HG02943 (cell line): ENCODE results near the gene ABHD17C.

Experiments used
- ATAC-seq: cut with Tn5 transposase; IDR thresholded peaks from one replicate; pipeline ENCODE4 v1.9.1; 2021; ENCODE audit warnings: mild to moderate bottlenecking, low read depth, moderate library complexity; ENCODE audit not compliant: unreplicated experiment

ABHD17C gene

GRCh38 chr15:80727196-80727595, 32.1 kb downstream of the ABHD17C start:
- no peak for ATAC-seq

DNA sequence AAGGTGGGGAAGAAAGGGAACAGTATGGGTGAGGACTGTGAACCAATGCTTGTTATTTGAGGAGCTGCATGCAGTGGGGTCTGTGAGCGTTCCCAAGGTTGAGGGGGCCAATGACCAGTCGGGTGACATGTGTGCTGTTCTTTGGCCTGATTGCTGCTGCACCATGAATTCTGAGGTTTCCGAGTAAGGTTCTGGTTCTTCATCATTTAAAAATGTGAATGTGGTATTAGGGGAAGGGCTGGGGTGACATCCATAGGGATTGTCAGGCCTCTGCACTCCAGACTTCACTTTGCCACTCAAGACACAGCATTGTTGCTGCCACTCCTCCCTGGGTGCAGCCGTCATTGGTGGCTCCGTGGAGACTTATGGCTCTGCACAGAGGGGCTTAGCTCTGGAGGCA, 32.5 kb downstream of the ABHD17C start:
- no peak for ATAC-seq

- no peak for ATAC-seq
Measured at GRCh38 chr15:80730387-80730786, 35.3 kb downstream of the ABHD17C start.

GRCh38 chr15:80730926-80731325, 35.8 kb downstream of the ABHD17C start:
- ATAC-seq: no peak

- no peak for ATAC-seq
Measured at GRCh38 chr15:80732167-80732566, 37.1 kb downstream of the ABHD17C start.

- ATAC-seq: no peak
Measured at GRCh38 chr15:80732818-80733217, 37.7 kb downstream of the ABHD17C start.

DNA sequence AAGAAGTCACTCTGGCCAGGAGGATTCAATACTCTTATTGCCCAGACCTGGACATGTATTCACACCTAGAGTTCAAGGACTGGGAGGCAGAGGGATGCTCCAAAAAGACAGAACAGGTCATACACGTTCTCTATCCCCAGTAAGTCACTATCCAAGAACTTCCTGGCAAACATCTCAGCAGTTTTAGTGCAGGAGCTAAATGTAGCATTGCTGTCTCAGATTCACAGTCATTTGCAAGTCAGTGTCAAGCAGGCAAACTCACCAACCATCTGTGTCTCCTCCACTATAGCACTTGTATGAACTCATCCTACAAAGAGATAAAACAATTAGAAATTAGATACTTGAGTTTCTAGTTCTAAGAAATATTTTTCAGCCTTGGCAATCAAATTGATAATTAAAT, 38.4 kb downstream of the ABHD17C start:
- no peak for ATAC-seq

GRCh38 chr15:80735344-80735743, 40.2 kb downstream of the ABHD17C start:
- no peak for ATAC-seq

- no peak for ATAC-seq
Measured at GRCh38 chr15:80736560-80736959, 41.5 kb downstream of the ABHD17C start.

DNA sequence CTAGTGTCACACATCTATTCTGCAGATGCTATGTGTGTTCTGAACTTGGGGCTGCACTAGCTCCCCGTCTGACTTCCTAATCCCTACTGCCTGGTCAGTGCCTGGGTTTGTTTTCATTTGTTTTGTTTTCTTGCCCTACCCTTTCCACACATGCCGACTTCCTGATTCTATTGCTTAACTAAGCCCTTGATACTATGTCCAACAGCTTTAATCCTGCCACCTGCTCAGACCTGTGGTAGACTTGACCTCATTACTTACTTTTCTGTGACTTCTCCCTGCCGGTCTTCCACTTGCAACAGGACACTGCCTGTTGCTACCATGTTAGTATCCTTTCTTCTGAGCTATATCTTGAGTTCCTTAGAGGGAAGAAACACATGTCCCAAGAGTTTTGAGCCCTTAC, 44.8 kb downstream of the ABHD17C start:
- no peak for ATAC-seq

- no peak for ATAC-seq
Measured at GRCh38 chr15:80742081-80742480, 47.0 kb downstream of the ABHD17C start.

- no peak for ATAC-seq
Measured at GRCh38 chr15:80743189-80743833, 48.2 kb downstream of the ABHD17C start.

DNA sequence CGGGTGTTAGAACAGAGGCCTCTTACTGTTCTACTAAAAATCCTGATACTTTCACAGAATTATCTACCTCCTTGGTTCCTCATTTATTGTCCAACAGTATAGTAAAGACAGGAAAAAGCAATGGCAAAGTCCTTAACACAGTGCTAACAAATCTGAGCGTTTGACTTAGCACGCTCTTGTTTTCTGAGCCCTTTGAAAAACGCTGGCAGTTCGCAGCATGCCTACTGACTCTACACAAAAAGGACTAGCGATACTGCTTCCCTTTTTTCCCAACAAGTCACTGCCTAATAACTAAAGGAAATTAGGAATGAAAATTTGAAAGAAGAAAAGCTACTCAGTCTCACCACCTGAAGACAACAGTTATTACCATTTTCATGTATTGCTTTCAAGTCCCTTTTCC, 49.3 kb downstream of the ABHD17C start:
- ATAC-seq: no peak

DNA sequence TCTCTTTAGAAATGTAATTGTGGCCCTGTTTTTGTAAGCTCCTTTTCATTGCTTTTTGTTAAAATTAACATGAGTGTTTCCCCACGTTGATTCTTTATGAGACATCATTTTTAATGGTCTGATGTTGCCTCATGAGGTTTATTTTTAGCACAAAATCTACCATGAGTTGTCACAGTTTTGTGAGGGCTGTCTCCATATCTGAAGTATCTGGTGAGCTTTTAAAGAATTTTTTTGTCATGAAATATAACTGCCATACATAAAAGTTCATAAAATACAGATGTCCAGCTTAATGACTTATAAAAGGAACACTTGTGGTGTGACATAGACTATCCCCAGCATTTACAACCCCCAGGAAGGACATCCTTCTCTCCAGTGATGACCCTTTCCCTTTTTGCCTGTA, 49.7 kb downstream of the ABHD17C start:
- no peak for ATAC-seq

DNA sequence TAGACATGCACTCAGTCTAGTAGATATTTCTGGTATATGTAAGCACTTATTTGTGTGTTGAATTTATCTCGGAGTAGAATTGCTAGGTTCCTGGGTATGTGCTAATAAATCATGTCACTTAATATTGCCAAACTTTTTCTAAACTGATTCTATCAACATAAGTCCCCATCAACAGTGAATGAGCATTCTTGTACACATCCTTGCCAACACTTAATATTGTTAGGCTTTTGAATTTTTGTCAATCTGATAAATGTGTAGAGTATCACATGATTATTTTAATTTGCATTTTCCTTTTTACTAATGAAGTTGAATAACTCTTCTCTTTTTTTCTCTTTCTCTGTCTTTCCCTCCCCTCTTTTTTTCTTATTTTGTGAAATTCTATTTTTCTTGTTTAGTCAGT, 50.8 kb downstream of the ABHD17C start:
- no peak for ATAC-seq

DNA sequence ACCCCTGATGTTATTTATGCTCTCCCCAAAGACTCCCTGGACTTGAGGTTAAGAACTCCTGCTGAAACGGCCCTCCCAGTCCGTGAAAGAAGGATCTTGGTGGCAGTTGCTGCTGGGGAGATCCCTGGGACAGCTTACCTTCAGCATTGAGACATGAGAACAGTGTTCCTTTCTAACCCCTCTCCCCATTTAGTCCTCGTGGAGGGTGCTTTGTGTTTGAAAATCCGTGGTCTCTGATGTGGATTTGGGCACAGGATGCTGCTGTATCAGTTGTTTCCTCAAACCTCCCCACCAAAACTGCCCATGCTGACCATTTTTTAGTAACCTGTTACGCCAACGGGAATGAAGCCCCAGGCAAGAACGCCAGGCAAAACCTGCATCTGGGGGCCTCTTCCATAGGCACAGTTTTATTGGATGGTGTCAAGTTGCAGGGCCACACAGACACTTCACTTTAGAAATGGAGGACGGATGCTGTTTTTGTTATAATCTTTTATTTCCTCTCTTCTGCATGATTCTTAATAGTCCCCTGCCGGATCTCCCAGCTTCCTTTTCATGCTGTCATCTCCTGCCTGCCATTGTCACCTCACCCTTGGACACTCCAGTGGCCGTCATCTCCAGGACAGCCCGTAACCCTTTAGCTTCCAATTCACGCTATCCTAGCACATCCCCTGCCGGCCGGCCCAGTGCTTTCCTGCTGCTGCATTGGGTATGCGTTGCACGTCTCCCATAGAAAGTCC, 52.4 kb downstream of the ABHD17C start:
- ATAC-seq: no peak

DNA sequence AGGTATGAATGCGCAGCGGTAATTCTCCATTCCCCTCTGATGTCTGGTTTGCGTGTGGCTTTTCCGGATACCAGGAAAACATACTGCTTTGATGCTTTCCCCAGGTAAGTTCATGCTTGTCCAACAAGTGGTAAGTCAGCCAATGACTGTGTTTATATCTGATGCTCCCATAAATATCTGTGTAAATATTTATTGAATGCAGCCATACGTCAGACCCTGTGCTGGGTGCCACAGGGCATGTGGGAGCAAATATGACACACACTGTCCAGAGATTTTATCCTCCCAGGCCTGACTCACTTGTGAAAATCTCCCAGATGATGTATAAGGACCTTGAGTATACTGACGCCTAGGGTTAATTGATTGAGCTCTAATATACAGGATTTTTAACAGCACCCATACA, 54.5 kb downstream of the ABHD17C start:
- no peak for ATAC-seq

GRCh38 chr15:80750575-80750974, 55.5 kb downstream of the ABHD17C start:
- no peak for ATAC-seq

- no peak for ATAC-seq
Measured at GRCh38 chr15:80752204-80752603, 57.1 kb downstream of the ABHD17C start.

GRCh38 chr15:80753161-80753560, 58.1 kb downstream of the ABHD17C start:
- ATAC-seq: no peak

GRCh38 chr15:80754014-80754413, 58.9 kb downstream of the ABHD17C start:
- ATAC-seq: no peak

GRCh38 chr15:80755885-80756284, 60.8 kb downstream of the ABHD17C start:
- ATAC-seq: no peak
